PFSK-1 (cell line): ENCODE results near the gene ADCY4.
A peak's percentile ranks its signal among the peaks of the same experiment; 100 is the strongest.

Source experiments
- FOXP2 ChIP-seq: optimal IDR thresholded peaks from 2 replicates; pipeline ENCODE3; 2011; ENCODE audit warnings: borderline replicate concordance, control low read depth, inconsistent platforms; ENCODE audit not compliant: insufficient read depth; ENCODE audit errors: extremely low read length, extremely low read depth
- POLR2AphosphoS5 ChIP-seq: IDR thresholded peaks from 2 replicates; pipeline ENCODE4 v1.6.1; 2012; ENCODE audit warnings: low read depth, mild to moderate bottlenecking, control low read depth, low read length, moderate library complexity
- REST ChIP-seq, 2 experiments: IDR thresholded peaks; 2 replicates each; pipeline versions ENCODE4 v1.6.1 to v1.8.0; 2011 to 2012; ENCODE audit warnings: low read depth in 2 of 2, low read length in 2 of 2, control low read depth in 1 of 2, inconsistent platforms in 1 of 2, mild to moderate bottlenecking in 1 of 2, moderate library complexity in 1 of 2; ENCODE audit not compliant: insufficient read depth in 1 of 2
- SIN3A ChIP-seq: IDR thresholded peaks from 2 replicates; pipeline ENCODE4 v1.6.1; 2012; ENCODE audit warnings: mild to moderate bottlenecking, low read length, moderate library complexity, borderline replicate concordance; ENCODE audit not compliant: insufficient read depth
- TAF1 ChIP-seq: IDR thresholded peaks from 2 replicates; pipeline ENCODE4 v1.6.1; 2012; ENCODE audit warnings: low read length, control low read depth, borderline replicate concordance; ENCODE audit not compliant: insufficient read depth

ADCY4 gene

GRCh38 chr14:24366721-24367513, 32.0 kb upstream of the ADCY4 start:
- TF ChIP-seq FOXP2 (peak; percentile 75), SIN3A (peak; percentile 11; the same call in 1 of the 2 replicates), REST (IDR thresholded peaks at IDR 0.05; ENCODE audit: insufficient read depth in 1 of 2, low read depth in 2 of 2, low read length in 2 of 2) (no peak), TAF1 (0 out of 2 replicates have a peak, but pooled peaks have one; percentile 4), POLR2AphosphoS5 (no peak)

DNA sequence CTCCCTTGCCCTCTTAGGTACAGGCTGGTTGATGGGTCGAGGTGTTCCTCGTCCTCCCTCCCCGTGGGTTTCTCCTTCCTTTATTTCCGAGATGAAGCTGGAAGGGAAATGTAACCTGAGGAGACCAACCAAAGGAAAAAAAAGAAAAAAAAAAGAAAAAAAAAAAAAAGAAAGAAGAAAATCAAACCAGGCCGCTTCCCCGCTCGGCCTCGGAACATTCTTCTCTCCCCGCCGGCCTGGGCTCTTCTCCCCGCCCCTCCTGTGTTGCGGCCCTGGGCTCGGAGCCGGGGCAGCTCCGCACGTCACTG, 31.5 kb upstream of the ADCY4 start:
- TF ChIP-seq SIN3A (0 out of 2 replicates have a peak, but pooled peaks have one; percentile 46), REST (IDR thresholded peaks at IDR 0.05; ENCODE audit: insufficient read depth in 1 of 2, low read depth in 2 of 2, low read length in 2 of 2) (no peak), POLR2AphosphoS5 (peak; percentile 29; the same call in 1 of the 2 replicates), TAF1 (no peak), FOXP2 (no peak)

- TF ChIP-seq FOXP2 (no peak), TAF1 (no peak), REST (IDR thresholded peaks at IDR 0.05; ENCODE audit: insufficient read depth in 1 of 2, low read depth in 2 of 2, low read length in 2 of 2) (no peak), SIN3A (no peak), POLR2AphosphoS5 (no peak)
Measured at GRCh38 chr14:24365600-24366412, 30.9 kb upstream of the ADCY4 start.

- TF ChIP-seq FOXP2 = no peak
- TF ChIP-seq POLR2AphosphoS5 = no peak
- TF ChIP-seq TAF1 = no peak
- TF ChIP-seq REST (IDR thresholded peaks at IDR 0.05; ENCODE audit: insufficient read depth in 1 of 2, low read depth in 2 of 2, low read length in 2 of 2) = no peak
- no peak for TF ChIP-seq SIN3A
Measured at GRCh38 chr14:24364841-24365240, 30.0 kb upstream of the ADCY4 start.
